ENCODE results near the gene STBD1. TPM values are rescaled to one million over a fixed set of nuclear protein-coding genes. Genes with fewer than 3 reads are reported as not detected.

Gene STBD1
- total RNA-seq, 4 donors from 2014 or later = 0.47 to 0.76 (median 0.55) TPM

DNA sequence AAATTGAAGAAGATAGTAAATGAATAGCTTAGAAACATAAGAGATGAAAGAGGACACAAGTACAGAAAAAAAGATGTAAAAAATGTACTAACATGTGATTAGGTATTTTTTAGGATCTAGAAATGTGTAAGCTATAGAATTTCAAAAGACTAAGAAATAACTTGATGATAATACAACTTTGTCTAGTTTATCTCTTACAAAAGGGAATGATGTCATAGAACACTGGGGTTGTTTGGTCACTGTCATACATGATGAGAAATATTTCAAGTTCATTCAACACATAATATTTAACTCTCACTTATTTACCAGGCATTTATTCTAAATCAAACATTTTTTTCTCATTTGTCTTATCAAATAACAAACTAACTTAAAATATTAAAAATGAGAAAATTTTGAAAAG is 18.5 kb downstream of the STBD1 start:
- Histone ChIP-seq H3K9me3 (peaks cover 21% of the 10 kb centered on the region), H3K27ac (no peak overlapping the region), H3K27me3 (no peaks in the 10 kb centered on the region), H3K4me1 (no peaks in the 10 kb centered on the region), H3K36me3 (no peaks in the 10 kb centered on the region), H3K4me3 (no peak overlapping the region)
- TF ChIP-seq EP300 (IDR thresholded peaks at IDR 0.05) (no peak), POLR2AphosphoS5 (IDR thresholded peaks at IDR 0.05) (no peak), POLR2A (IDR thresholded peaks at IDR 0.05) (no peak)
- TF ChIP-seq, protein P1, sequence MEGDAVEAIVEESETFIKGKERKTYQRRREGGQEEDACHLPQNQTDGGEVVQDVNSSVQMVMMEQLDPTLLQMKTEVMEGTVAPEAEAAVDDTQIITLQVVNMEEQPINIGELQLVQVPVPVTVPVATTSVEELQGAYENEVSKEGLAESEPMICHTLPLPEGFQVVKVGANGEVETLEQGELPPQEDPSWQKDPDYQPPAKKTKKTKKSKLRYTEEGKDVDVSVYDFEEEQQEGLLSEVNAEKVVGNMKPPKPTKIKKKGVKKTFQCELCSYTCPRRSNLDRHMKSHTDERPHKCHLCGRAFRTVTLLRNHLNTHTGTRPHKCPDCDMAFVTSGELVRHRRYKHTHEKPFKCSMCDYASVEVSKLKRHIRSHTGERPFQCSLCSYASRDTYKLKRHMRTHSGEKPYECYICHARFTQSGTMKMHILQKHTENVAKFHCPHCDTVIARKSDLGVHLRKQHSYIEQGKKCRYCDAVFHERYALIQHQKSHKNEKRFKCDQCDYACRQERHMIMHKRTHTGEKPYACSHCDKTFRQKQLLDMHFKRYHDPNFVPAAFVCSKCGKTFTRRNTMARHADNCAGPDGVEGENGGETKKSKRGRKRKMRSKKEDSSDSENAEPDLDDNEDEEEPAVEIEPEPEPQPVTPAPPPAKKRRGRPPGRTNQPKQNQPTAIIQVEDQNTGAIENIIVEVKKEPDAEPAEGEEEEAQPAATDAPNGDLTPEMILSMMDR (IDR thresholded peaks at IDR 0.05) = no peak
- no peak for DNase-seq (ENCODE audit: low spot score in 2 of 2)

- Histone ChIP-seq H3K4me1 (no peaks in the 10 kb centered on the region), H3K27me3 (no peaks in the 10 kb centered on the region), H3K27ac (no peak overlapping the region), H3K36me3 (no peaks in the 10 kb centered on the region), H3K4me3 (no peak overlapping the region), H3K9me3 (peaks cover 21% of the 10 kb centered on the region)
- TF ChIP-seq POLR2AphosphoS5 (IDR thresholded peaks at IDR 0.05) (no peak), POLR2A (IDR thresholded peaks at IDR 0.05) (no peak), EP300 (IDR thresholded peaks at IDR 0.05) (no peak)
- TF ChIP-seq, protein P1 (IDR thresholded peaks at IDR 0.05) = no peak
- no peak for DNase-seq (ENCODE audit: low spot score in 2 of 2)
These were observed 20.0 kb downstream of the STBD1 start for GRCh38 chr4:76326515-76326914.

DNA sequence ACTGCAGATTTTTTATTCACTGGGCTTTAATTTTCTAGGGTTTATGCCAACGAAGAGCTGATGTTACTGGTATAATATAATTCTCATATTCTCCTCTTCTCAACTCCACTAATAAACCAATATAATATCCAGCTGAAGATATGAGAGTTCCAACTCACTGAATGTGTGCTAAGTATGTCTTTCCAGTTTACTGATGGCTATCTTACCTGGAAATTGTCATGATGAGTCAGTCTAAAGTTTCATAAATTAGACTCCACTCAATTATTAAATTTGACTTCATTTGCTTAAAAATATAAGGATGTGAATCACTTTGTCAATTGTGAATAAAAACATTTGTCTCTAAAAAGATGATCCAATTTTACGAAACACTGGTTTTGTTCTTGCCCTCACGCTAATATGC is 28.4 kb downstream of the STBD1 start:
- H3K36me3 ChIP-seq = no peaks in the 10 kb centered on the region
- no peaks in the 10 kb centered on the region for H3K9me3 ChIP-seq
- no peak overlapping the region for H3K27ac ChIP-seq
- no peaks in the 10 kb centered on the region for H3K4me1 ChIP-seq
- no peak overlapping the region for H3K4me3 ChIP-seq
- no peaks in the 10 kb centered on the region for H3K27me3 ChIP-seq
- DNase-seq (ENCODE audit: low spot score in 2 of 2) = no peak
- no peak for TF ChIP-seq POLR2AphosphoS5 (IDR thresholded peaks at IDR 0.05)
- no peak for TF ChIP-seq POLR2A (IDR thresholded peaks at IDR 0.05)
- TF ChIP-seq EP300 (IDR thresholded peaks at IDR 0.05) = no peak
- TF ChIP-seq, protein P1 (IDR thresholded peaks at IDR 0.05) = no peak
- WGBS = 70% methylated on average over 3 of the region's 3 CpGs

DNA sequence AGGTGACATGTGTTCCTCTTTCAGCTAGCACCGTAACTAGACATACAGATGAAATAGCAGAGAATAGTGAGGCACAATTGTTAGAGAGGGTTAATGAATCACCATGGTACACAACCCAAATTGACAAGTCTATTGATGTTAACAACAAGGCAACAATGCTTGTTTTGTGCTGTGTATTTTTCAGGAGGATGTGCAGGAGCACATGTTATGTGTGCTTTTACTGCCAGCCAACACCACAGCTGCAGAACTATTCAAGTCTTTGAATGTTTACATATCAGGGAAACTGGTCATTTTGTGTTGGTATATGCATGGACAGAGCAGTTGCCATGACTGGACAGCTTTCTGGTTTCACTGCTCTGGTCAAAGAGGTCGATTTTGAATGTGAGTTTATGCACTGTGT is 32.8 kb downstream of the STBD1 start:
- Histone ChIP-seq H3K9me3 (no peaks in the 10 kb centered on the region), H3K4me1 (no peaks in the 10 kb centered on the region), H3K27ac (no peak overlapping the region), H3K36me3 (no peaks in the 10 kb centered on the region), H3K4me3 (no peak overlapping the region), H3K27me3 (no peaks in the 10 kb centered on the region)
- 50% methylated on average over 2 of the region's 2 CpGs for WGBS
- TF ChIP-seq EP300 (IDR thresholded peaks at IDR 0.05) = no peak
- TF ChIP-seq, protein P1 (IDR thresholded peaks at IDR 0.05) = no peak
- TF ChIP-seq POLR2AphosphoS5 (IDR thresholded peaks at IDR 0.05) = no peak
- TF ChIP-seq POLR2A (IDR thresholded peaks at IDR 0.05) = no peak
- DNase-seq (ENCODE audit: low spot score in 2 of 2) = no peak

DNA sequence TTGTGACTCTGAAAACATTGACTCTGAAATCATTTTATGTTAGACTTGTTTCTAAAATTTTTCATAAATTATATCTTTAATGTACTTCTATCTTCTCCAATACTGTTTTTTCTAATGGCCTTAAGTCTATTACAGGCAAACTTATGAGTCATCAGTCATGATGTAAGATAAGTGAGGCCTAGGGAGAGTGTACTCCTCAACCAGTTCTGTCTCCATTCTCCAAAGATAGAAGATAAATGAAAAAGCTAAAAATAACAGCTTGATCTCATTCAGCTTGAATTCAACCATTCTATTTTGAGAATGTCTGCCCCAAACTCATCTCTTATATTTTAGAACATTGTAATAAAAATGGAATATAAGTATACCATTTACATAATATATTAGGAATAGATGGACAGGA is 34.5 kb downstream of the STBD1 start:
- no peaks in the 10 kb centered on the region for H3K36me3 ChIP-seq
- DNase-seq (ENCODE audit: low spot score in 2 of 2) = no peak
- H3K4me3 ChIP-seq = no peak overlapping the region
- H3K4me1 ChIP-seq = no peaks in the 10 kb centered on the region
- no peak overlapping the region for H3K27ac ChIP-seq
- TF ChIP-seq POLR2AphosphoS5 (IDR thresholded peaks at IDR 0.05) = no peak
- TF ChIP-seq EP300 (IDR thresholded peaks at IDR 0.05) = no peak
- TF ChIP-seq, protein P1 (IDR thresholded peaks at IDR 0.05) = no peak
- TF ChIP-seq POLR2A (IDR thresholded peaks at IDR 0.05) = no peak
- no peaks in the 10 kb centered on the region for H3K27me3 ChIP-seq
- no peaks in the 10 kb centered on the region for H3K9me3 ChIP-seq
